CD4-positive, alpha-beta T cell (primary cell): ENCODE data around the gene MAGI1. TPM values are rescaled to one million over a fixed set of nuclear protein-coding genes. Genes with fewer than 3 reads are reported as not detected.

Experiments used
- ATAC-seq: fragments of 200-7000 bp; cut with Tn5 transposase; one replicate; pipeline ENCODE4 v1.10.0; 2022; ENCODE audit warnings: mild to moderate bottlenecking; ENCODE audit not compliant: poor library complexity
- CTCF ChIA-PET: fragments of 350-600 bp; sonication (Branson Sonifier 250); formaldehyde crosslinking; loops from one replicate; lab custom pipeline; 2021; ENCODE audit warnings: antibody characterized with exemption, inconsistent platforms; lab: Charles Lee
- POLR2A ChIA-PET: fragments of 350-600 bp; sonication (Branson Sonifier 250); formaldehyde crosslinking; loops from one replicate; lab custom pipeline; 2021; ENCODE audit warnings: antibody characterized with exemption, inconsistent platforms; lab: Charles Lee
- DNase-seq, 14 experiments: peaks; one replicate each; pipeline ENCODE4 v3.0.0-alpha.2; 2013 to 2020; ENCODE audit warnings: mixed read lengths in 2 of 14
- H3K27ac ChIP-seq, 2 donors: one replicate each; pipeline versions ENCODE4 v1.5.1 to v1.7.0; 2013; ENCODE audit warnings: low read length in 2 of 2, low read depth in 1 of 2, mild to moderate bottlenecking in 1 of 2
- H3K27me3 ChIP-seq, 2 experiments: 1 replicate in 1 of 2; 2 replicates in 1 of 2; pipeline versions ENCODE4 v1.6.1 to v1.7.0; 2013; ENCODE audit warnings: low read length in 2 of 2, control low read depth in 1 of 2, mild to moderate bottlenecking in 1 of 2, moderate library complexity in 1 of 2; ENCODE audit not compliant: insufficient read depth in 2 of 2, control insufficient read depth in 1 of 2
- H3K36me3 ChIP-seq: one replicate; pipeline ENCODE4 v1.6.1; 2013; ENCODE audit warnings: low read length, control low read depth; ENCODE audit not compliant: insufficient read depth
- H3K4me1 ChIP-seq: one replicate; pipeline ENCODE4 v1.6.1; 2013; ENCODE audit warnings: low read length, control low read depth; ENCODE audit not compliant: insufficient read depth
- H3K4me3 ChIP-seq: one replicate; pipeline ENCODE4 v1.5.1; 2013; ENCODE audit warnings: mild to moderate bottlenecking, low read length, moderate library complexity
- H3K9me3 ChIP-seq, 2 experiments: 1 replicate in 1 of 2; 2 replicates in 1 of 2; pipeline versions ENCODE4 v1.6.1 to v1.7.0; 2013; ENCODE audit warnings: low read length in 2 of 2, mild to moderate bottlenecking in 2 of 2, control low read depth in 1 of 2, moderate library complexity in 1 of 2; ENCODE audit not compliant: control insufficient read depth in 1 of 2, insufficient read depth in 1 of 2
- H3K27ac Mint-ChIP-seq: one replicate; pipeline ENCODE4 v1.8.0; 2020; ENCODE audit warnings: mixed read lengths
- H3K27me3 Mint-ChIP-seq: one replicate; pipeline ENCODE4 v1.8.0; 2021; ENCODE audit warnings: mixed read lengths
- H3K36me3 Mint-ChIP-seq: one replicate; pipeline ENCODE4 v1.8.0; 2021; ENCODE audit warnings: low read depth, mixed read lengths
- H3K4me1 Mint-ChIP-seq: one replicate; pipeline ENCODE4 v1.8.0; 2021; ENCODE audit warnings: low read depth, mixed read lengths
- H3K4me3 Mint-ChIP-seq: one replicate; pipeline ENCODE4 v1.8.0; 2020; ENCODE audit warnings: mild to moderate bottlenecking, mixed read lengths
- H3K9me3 Mint-ChIP-seq: one replicate; pipeline ENCODE4 v1.8.0; 2020; ENCODE audit warnings: mixed read lengths
- CTCF ChIP-seq: fragments of 200-600 bp; IDR thresholded peaks from one replicate; pipeline ENCODE4 v1.8.0; 2022; ENCODE audit warnings: antibody characterized with exemption, mild to moderate bottlenecking
- intact Hi-C, 2 experiments: fragments of 100-400 bp; cut with DNase I in 1 of 2; cut with micrococcal nuclease in 1 of 2; formaldehyde crosslinking; loops; one replicate each; pipeline versions ENCODE4 v1.15.1 to v1.9.0; 2023 to 2025; cut with DNase I, micrococcal nuclease
- total RNA-seq, 174 experiments: library from RNA in 2 of 174; stranded (reverse) in 2 of 174; gene quantifications; one replicate each; pipeline ENCODE4 v1.2.3 and lab custom pipeline; 2021 to 2026

Gene MAGI1
- total RNA-seq, 2 experiments from 2014 or later: not detected

- Mint-ChIP-seq H3K36me3 (no peaks in the 10 kb centered on the region), H3K27ac (no peak overlapping the region), H3K27me3 (no peaks in the 10 kb centered on the region), H3K9me3 (no peaks in the 10 kb centered on the region), H3K4me3 (no peak overlapping the region), H3K4me1 (no peaks in the 10 kb centered on the region)
- no peak overlapping the region for H3K4me3 ChIP-seq
- TF ChIP-seq CTCF: no peak
- H3K9me3 ChIP-seq: peaks cover 0 to 3% of the 10 kb centered on the region in 2 experiments
- ChIA-PET CTCF (no interaction called here), POLR2A (no interaction called here)
- ATAC-seq (no peak), DNase-seq (no peak)
- no peaks in the 10 kb centered on the region for H3K4me1 ChIP-seq
- H3K36me3 ChIP-seq: no peaks in the 10 kb centered on the region
- intact Hi-C loops: no loop called here
- H3K27ac ChIP-seq: no peak overlapping the region
- H3K27me3 ChIP-seq: no peaks in the 10 kb centered on the region
Measured at GRCh38 chr3:65787827-65788226, 250.9 kb downstream of the MAGI1 start.

GRCh38 chr3:65787340-65787739 lies 251.4 kb downstream of the MAGI1 start:
- no peak for TF ChIP-seq CTCF
- Histone ChIP-seq H3K27ac (no peak overlapping the region), H3K9me3 (peaks cover 0 to 3% of the 10 kb centered on the region in 2 experiments), H3K4me3 (no peak overlapping the region), H3K27me3 (no peaks in the 10 kb centered on the region), H3K4me1 (no peaks in the 10 kb centered on the region), H3K36me3 (no peaks in the 10 kb centered on the region)
- Mint-ChIP-seq H3K27me3 (no peaks in the 10 kb centered on the region), H3K27ac (no peak overlapping the region), H3K4me1 (no peaks in the 10 kb centered on the region), H3K36me3 (no peaks in the 10 kb centered on the region), H3K9me3 (no peaks in the 10 kb centered on the region), H3K4me3 (no peak overlapping the region)
- intact Hi-C loops: no loop called here
- ATAC-seq: no peak
- no peak for DNase-seq
- ChIA-PET CTCF (no interaction called here), POLR2A (no interaction called here)

- no peaks in the 10 kb centered on the region for H3K27me3 ChIP-seq
- no peak overlapping the region for H3K4me3 Mint-ChIP-seq
- H3K36me3 Mint-ChIP-seq: no peaks in the 10 kb centered on the region
- H3K4me3 ChIP-seq: no peak overlapping the region
- CTCF ChIA-PET: no interaction called here
- ATAC-seq (no peak), DNase-seq (no peak)
- no peaks in the 10 kb centered on the region for H3K9me3 Mint-ChIP-seq
- POLR2A ChIA-PET: no interaction called here
- H3K27ac Mint-ChIP-seq: no peak overlapping the region
- H3K36me3 ChIP-seq: no peaks in the 10 kb centered on the region
- no peaks in the 10 kb centered on the region for H3K4me1 Mint-ChIP-seq
- H3K27me3 Mint-ChIP-seq: no peaks in the 10 kb centered on the region
- peaks cover 0 to 3% of the 10 kb centered on the region in 2 experiments for H3K9me3 ChIP-seq
- H3K4me1 ChIP-seq: no peaks in the 10 kb centered on the region
- no peak overlapping the region for H3K27ac ChIP-seq
- TF ChIP-seq CTCF: no peak
- intact Hi-C loops: no loop called here
Measured at GRCh38 chr3:65786890-65787289, 251.8 kb downstream of the MAGI1 start.
